ENCODE measurements around the gene CDC6. TPM values are rescaled to one million over a fixed set of nuclear protein-coding genes. Genes with fewer than 3 reads are reported as not detected.
A peak's percentile ranks its signal among the peaks of the same experiment; 100 is the strongest.

CDC6 gene
- total RNA-seq, 4 donors from 2014 or later: 0.27 to 0.75 (median 0.66) TPM; not detected in 1

- H3K36me3 ChIP-seq: no peaks in the 10 kb centered on the region
- intact Hi-C loops (cut with DNase I; ENCODE audit: low total_unique reads): no loop called here
- ATAC-seq (no peak), DNase-seq (no peak)
- no peak for TF ChIP-seq POLR2A (IDR thresholded peaks at IDR 0.05)
- no peak for TF ChIP-seq CTCF (IDR thresholded peaks at IDR 0.05 in 4 of 5, conservative IDR thresholded peaks at IDR 0.05 in 1 of 5)
- no peaks in the 10 kb centered on the region for H3K9me3 ChIP-seq
- H3K4me1 ChIP-seq: peaks cover 99 to 100% of the 10 kb centered on the region in 2 donors
- in situ Hi-C loops (cut with MboI; ENCODE audit: low sequenced_read_pairs in 4 of 4): no loop called here
- H3K27me3 ChIP-seq: no peaks in the 10 kb centered on the region
- peak overlapping the region in 1 of 4 donors; percentile 41 for H3K4me3 ChIP-seq
- peak overlapping the region; percentile 95 to 100 (median 98) for H3K27ac ChIP-seq
These were observed 43.3 kb downstream of the CDC6 start for GRCh38 chr17:40330850-40331470.

- peak overlapping the region; percentile 23 to 47 (median 26) for H3K4me3 ChIP-seq
- intact Hi-C loops (cut with DNase I; ENCODE audit: low total_unique reads): loop anchor here (2.0 kb wide), 1 partner anchor 13 kb away; no protein-coding TSS in a partner anchor
These were observed 44.3 kb downstream of the CDC6 start for GRCh38 chr17:40331743-40332641.

GRCh38 chr17:40333781-40334448, 46.2 kb downstream of the CDC6 start:
- H3K4me3 ChIP-seq: no peak overlapping the region
- H3K36me3 ChIP-seq: no peaks in the 10 kb centered on the region
- H3K27ac ChIP-seq: peak overlapping the region; percentile 95 to 100 (median 98)
- intact Hi-C loops (cut with DNase I; ENCODE audit: low total_unique reads) (loop anchor here (2.0 kb wide), 1 partner anchor 15 kb away; no protein-coding TSS in a partner anchor), in situ Hi-C loops (cut with MboI; ENCODE audit: low sequenced_read_pairs in 4 of 4) (no loop called here)
- H3K4me1 ChIP-seq: peaks cover 89 to 95% of the 10 kb centered on the region in 2 donors
- no peaks in the 10 kb centered on the region for H3K27me3 ChIP-seq
- DNase-seq (peak in 1 of 2 donors; percentile 87), ATAC-seq (peak; percentile 21 to 24)
- TF ChIP-seq POLR2A (IDR thresholded peaks at IDR 0.05): no peak
- TF ChIP-seq CTCF (IDR thresholded peaks at IDR 0.05 in 4 of 5, conservative IDR thresholded peaks at IDR 0.05 in 1 of 5): no peak
- no peaks in the 10 kb centered on the region for H3K9me3 ChIP-seq

More at GRCh38 chr17:40331743-40332641, 44.3 kb downstream of the CDC6 start:
- TF ChIP-seq CTCF (IDR thresholded peaks at IDR 0.05 in 4 of 5, conservative IDR thresholded peaks at IDR 0.05 in 1 of 5): peak in 4 of 5 experiments; percentile 15 to 43 (median 30)
- TF ChIP-seq POLR2A (IDR thresholded peaks at IDR 0.05): no peak
- Histone ChIP-seq H3K4me1 (peaks cover 97 to 99% of the 10 kb centered on the region in 2 donors), H3K9me3 (no peaks in the 10 kb centered on the region), H3K27me3 (no peaks in the 10 kb centered on the region), H3K27ac (peak overlapping the region; percentile 95 to 100 (median 98)), H3K36me3 (no peaks in the 10 kb centered on the region)
- DNase-seq: peak; percentile 73 to 96
- peak; percentile 52 to 58 for ATAC-seq
- in situ Hi-C loops (cut with MboI; ENCODE audit: low sequenced_read_pairs in 4 of 4): no loop called here

- no peaks in the 10 kb centered on the region for H3K27me3 ChIP-seq
- no peak for DNase-seq
- peaks cover 89 to 95% of the 10 kb centered on the region in 2 donors for H3K4me1 ChIP-seq
- intact Hi-C loops (cut with DNase I; ENCODE audit: low total_unique reads): no loop called here
- ATAC-seq: no peak
- H3K9me3 ChIP-seq: no peaks in the 10 kb centered on the region
- no peak overlapping the region for H3K4me3 ChIP-seq
- in situ Hi-C loops (cut with MboI; ENCODE audit: low sequenced_read_pairs in 4 of 4): no loop called here
- peak in 1 of 2 donors; percentile 13 for TF ChIP-seq POLR2A (IDR thresholded peaks at IDR 0.05)
- no peak for TF ChIP-seq CTCF (IDR thresholded peaks at IDR 0.05 in 4 of 5, conservative IDR thresholded peaks at IDR 0.05 in 1 of 5)
- H3K36me3 ChIP-seq: no peaks in the 10 kb centered on the region
- peak overlapping the region; percentile 95 to 100 (median 98) for H3K27ac ChIP-seq
These were observed 47.9 kb downstream of the CDC6 start for GRCh38 chr17:40335620-40336019.

Measured in gastrocnemius medialis (tissue), 4 donors.